DMS 273 (cell line): Measurements from ENCODE around the gene XRN2.

Source experiments
- DNase-seq: peaks from one replicate; lab custom pipeline; 2025; ENCODE audit not compliant: unreplicated experiment; lab: John Stamatoyannopoulos, UW

Gene XRN2

GRCh38 chr20:21291026-21291425, 12.1 kb upstream of the XRN2 start:
- no peak for DNase-seq

- no peak for DNase-seq
These were observed 8.4 kb upstream of the XRN2 start for GRCh38 chr20:21294755-21295154.

- DNase-seq = no peak
These were observed 1.0 kb upstream of the XRN2 start for GRCh38 chr20:21301940-21302663.

GRCh38 chr20:21302664-21303060, 469 bp upstream of the XRN2 start:
- DNase-seq = no peak

- peak; percentile 40 for DNase-seq
These were observed 898 bp downstream of the XRN2 start for GRCh38 chr20:21303872-21304586.

- no peak for DNase-seq
These were observed 5.2 kb downstream of the XRN2 start for GRCh38 chr20:21308340-21308739.

GRCh38 chr20:21309678-21310467, 6.7 kb downstream of the XRN2 start:
- DNase-seq = no peak

- no peak for DNase-seq
These were observed 9.8 kb downstream of the XRN2 start for GRCh38 chr20:21312813-21313474.

GRCh38 chr20:21315138-21315537, 12.0 kb downstream of the XRN2 start:
- peak; percentile 7 for DNase-seq

- no peak for DNase-seq
These were observed 19.1 kb downstream of the XRN2 start for GRCh38 chr20:21322083-21322710.

GRCh38 chr20:21322921-21323331, 19.8 kb downstream of the XRN2 start:
- DNase-seq = peak; percentile 33

GRCh38 chr20:21323640-21324039, 20.5 kb downstream of the XRN2 start:
- DNase-seq = peak; percentile 10

GRCh38 chr20:21324126-21324525, 21.0 kb downstream of the XRN2 start:
- no peak for DNase-seq

GRCh38 chr20:21325296-21325695, 22.2 kb downstream of the XRN2 start:
- no peak for DNase-seq

- no peak for DNase-seq
These were observed 23.6 kb downstream of the XRN2 start for GRCh38 chr20:21326700-21327099.

- no peak for DNase-seq
These were observed 33.5 kb downstream of the XRN2 start for GRCh38 chr20:21336455-21337151.

- DNase-seq = no peak
These were observed 35.2 kb downstream of the XRN2 start for GRCh38 chr20:21338291-21338690.

GRCh38 chr20:21339499-21339898, 36.4 kb downstream of the XRN2 start:
- no peak for DNase-seq

- no peak for DNase-seq
These were observed 38.0 kb downstream of the XRN2 start for GRCh38 chr20:21340991-21341697.
